Liver (tissue), 9 donors: Measurements from ENCODE around the gene CFAP53. TPM values are rescaled to one million over a fixed set of nuclear protein-coding genes. Genes with fewer than 3 reads are reported as not detected.
"Not testable (repeated sequence)": the region's sequence is repeated elsewhere in the genome, so short reads cannot be mapped to it uniquely, and the experiment has no call there.

Experiments
- DNase-seq: peaks from one replicate; pipeline ENCODE4 v3.0.0-alpha.2; 2017; ENCODE audit warnings: low spot score
- H3K27ac ChIP-seq, 2 donors: one replicate each; pipeline ENCODE4 v1.7.0; 2013; ENCODE audit warnings: inconsistent platforms in 2 of 2, low read length in 2 of 2, control low read depth in 1 of 2, low read depth in 1 of 2, mild to moderate bottlenecking in 1 of 2
- H3K27me3 ChIP-seq, 4 donors: one replicate each; pipeline versions ENCODE4 v1.6.1 to v1.7.0; 2013; ENCODE audit warnings: low read length in 3 of 4, inconsistent platforms in 1 of 4, mild to moderate bottlenecking in 1 of 4, moderate library complexity in 1 of 4; ENCODE audit not compliant: control insufficient read depth in 4 of 4, insufficient read depth in 4 of 4
- H3K36me3 ChIP-seq, 4 donors: one replicate each; pipeline versions ENCODE4 v1.6.1 to v1.7.0; 2013; ENCODE audit warnings: low read length in 3 of 4, mild to moderate bottlenecking in 3 of 4, low read depth in 1 of 4, moderate library complexity in 1 of 4; ENCODE audit not compliant: control insufficient read depth in 4 of 4, insufficient read depth in 3 of 4
- H3K4me1 ChIP-seq, 4 donors: one replicate each; pipeline versions ENCODE4 v1.6.1 to v1.7.0; 2013; ENCODE audit warnings: low read length in 3 of 4, mild to moderate bottlenecking in 3 of 4, moderate library complexity in 1 of 4; ENCODE audit not compliant: control insufficient read depth in 4 of 4, insufficient read depth in 4 of 4
- H3K4me3 ChIP-seq, 3 donors: one replicate each; pipeline versions ENCODE4 v1.6.1 to v1.7.0; 2013; ENCODE audit warnings: low read length in 3 of 3, control low read depth in 1 of 3, low read depth in 1 of 3, mild to moderate bottlenecking in 1 of 3
- H3K9ac ChIP-seq, 2 donors: one replicate each; pipeline ENCODE4 v1.7.0; 2013; ENCODE audit warnings: low read length in 2 of 2, mild to moderate bottlenecking in 2 of 2, moderate library complexity in 2 of 2, control low read depth in 1 of 2, low read depth in 1 of 2
- H3K9me3 ChIP-seq, 4 donors: one replicate each; pipeline versions ENCODE4 v1.6.1 to v1.7.0; 2013; ENCODE audit warnings: low read length in 3 of 4; ENCODE audit not compliant: control insufficient read depth in 4 of 4
- CTCF ChIP-seq: fragments of 150-350 bp; IDR thresholded peaks from 2 replicates; pipeline ENCODE4 v1.5.1; 2017; ENCODE audit warnings: improper control_type of control experiment, low read depth, low read length; ENCODE audit not compliant: missing input control
- EGR1 ChIP-seq, 2 donors: IDR thresholded peaks; 2 replicates each; pipeline ENCODE4 v1.6.1; 2016 to 2018; ENCODE audit warnings: antibody characterized with exemption in 2 of 2, low read depth in 2 of 2
- FOXA1 ChIP-seq: IDR thresholded peaks from 2 replicates; pipeline ENCODE4 v1.6.1; 2016; ENCODE audit warnings: antibody characterized with exemption
- FOXA2 ChIP-seq: IDR thresholded peaks from 2 replicates; pipeline ENCODE4 v1.6.1; 2016; ENCODE audit warnings: antibody characterized with exemption
- GABPA ChIP-seq, 2 donors: IDR thresholded peaks in 1 of 2; conservative IDR thresholded peaks in 1 of 2; 2 replicates each; pipeline ENCODE4 v1.6.1; 2016; ENCODE audit warnings: antibody characterized with exemption in 2 of 2, mild to moderate bottlenecking in 1 of 2, moderate library complexity in 1 of 2
- HNF4A ChIP-seq, 2 donors: conservative IDR thresholded peaks; 2 replicates each; pipeline ENCODE4 v1.6.1; 2016; ENCODE audit warnings: antibody characterized with exemption in 2 of 2, mild to moderate bottlenecking in 2 of 2
- HNF4G ChIP-seq: IDR thresholded peaks from 2 replicates; pipeline ENCODE4 v1.6.1; 2016; ENCODE audit warnings: antibody characterized with exemption
- JUND ChIP-seq, 2 donors: IDR thresholded peaks; 2 replicates each; pipeline ENCODE4 v1.6.1; 2016; ENCODE audit warnings: antibody characterized with exemption in 2 of 2
- MAX ChIP-seq: IDR thresholded peaks from 2 replicates; pipeline ENCODE4 v1.6.1; 2016; ENCODE audit warnings: antibody characterized with exemption
- NR2F2 ChIP-seq: IDR thresholded peaks from 2 replicates; pipeline ENCODE4 v1.6.1; 2016; ENCODE audit warnings: antibody characterized with exemption
- RAD21 ChIP-seq, 2 donors: IDR thresholded peaks; 2 replicates each; pipeline ENCODE4 v1.6.1; 2016; ENCODE audit warnings: antibody characterized with exemption in 2 of 2, mild to moderate bottlenecking in 2 of 2
- RXRA ChIP-seq, 2 donors: IDR thresholded peaks; 2 replicates each; pipeline ENCODE4 v1.6.1; 2017 to 2018; ENCODE audit warnings: antibody characterized with exemption in 2 of 2, mild to moderate bottlenecking in 1 of 2
- SP1 ChIP-seq: IDR thresholded peaks from 2 replicates; pipeline ENCODE4 v1.6.1; 2018; ENCODE audit warnings: antibody characterized with exemption, mild to moderate bottlenecking
- TAF1 ChIP-seq: conservative IDR thresholded peaks from 2 replicates; pipeline ENCODE4 v1.6.1; 2016; ENCODE audit warnings: antibody characterized with exemption, mild to moderate bottlenecking
- YY1 ChIP-seq: IDR thresholded peaks from 2 replicates; pipeline ENCODE4 v1.6.1; 2016; ENCODE audit warnings: antibody characterized with exemption, mild to moderate bottlenecking
- ZBTB33 ChIP-seq: IDR thresholded peaks from 2 replicates; pipeline ENCODE4 v1.6.1; 2016; ENCODE audit warnings: antibody characterized with exemption
- WGBS: extraction: QIAGEN DNeasy Blood & Tissue Kit; methylation state at CpG from one replicate; pipeline ENCODE4 v1.1.7; 2013; 5-methylcytosine and 5-hydroxymethylcytosine counted together
- polyA plus RNA-seq, 2 donors: library from polyadenylated mRNA; stranded (reverse) in 1 of 2; unstranded in 1 of 2; fragments of 200-250 nt in 1 of 2; fragments of >200 nt in 1 of 2; fragmentation: Nextera tagmentation in 1 of 2; extraction: Ambion mirVana in 1 of 2; gene quantifications; one replicate each; pipeline versions ENCODE4 v1.2.1 to v1.2.3, GENCODE V29; 2013 to 2015
- total RNA-seq, 2 donors: library from RNA; depleted of rRNA; stranded (reverse); fragments of >200 nt; gene quantifications; one replicate each; pipeline ENCODE4 v1.2.3, GENCODE V29; 2014
- TF ChIP-seq, protein P1 (sequence below): IDR thresholded peaks from 2 replicates; pipeline ENCODE4 v1.6.1; 2016; ENCODE audit warnings: antibody characterized with exemption
- TF ChIP-seq, protein P2 (sequence below): IDR thresholded peaks from 2 replicates; pipeline ENCODE4 v1.6.1; 2016; ENCODE audit warnings: antibody characterized with exemption, mild to moderate bottlenecking
- donor health status: healthy.
- donor health status: healthy.
- donor health status: healthy.
- donor health status: healthy.
- donor health status: healthy.

The CFAP53 gene
- total and polyA plus RNA-seq, 4 donors = 0.05 to 0.14 (median 0.09) TPM

DNA sequence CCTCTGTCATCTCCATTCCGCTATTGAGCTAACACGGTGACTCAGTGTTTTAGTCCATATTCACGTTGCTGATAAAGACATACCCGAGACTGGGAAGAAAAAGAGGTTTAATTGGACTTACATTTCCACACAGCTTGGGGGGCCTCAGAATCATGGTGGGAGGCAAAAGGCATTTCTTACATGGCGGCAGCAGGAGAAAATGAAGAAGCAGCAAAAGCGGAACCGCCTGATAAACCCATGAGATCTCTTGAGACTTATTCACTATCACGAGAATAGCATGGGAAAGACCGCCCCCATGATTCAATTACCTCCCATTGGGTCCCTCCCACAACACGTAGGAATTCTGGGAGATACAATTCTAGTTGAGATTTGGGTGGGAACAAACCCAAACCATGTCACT, 43.8 kb upstream of the CFAP53 start:
- H3K27me3 ChIP-seq = no peaks in the 10 kb centered on the region
- H3K9me3 ChIP-seq = no peaks in the 10 kb centered on the region
- H3K9ac ChIP-seq = no peak overlapping the region
- no peaks in the 10 kb centered on the region for H3K36me3 ChIP-seq
- no peak for DNase-seq
- no peak overlapping the region for H3K27ac ChIP-seq
- peaks cover 2 to 28% (median 9%) of the 10 kb centered on the region in 4 donors for H3K4me1 ChIP-seq
- 94% methylated on average over 10 of the region's 10 CpGs for WGBS
- H3K4me3 ChIP-seq = no peak overlapping the region
- TF ChIP-seq RAD21 (IDR thresholded peaks at IDR 0.05) (no peak), HNF4A (conservative IDR thresholded peaks at IDR 0.05) (no peak), SP1 (no peak), MAX (no peak), RXRA (IDR thresholded peaks at IDR 0.05) (no peak), TAF1 (no peak), CTCF (no peak), FOXA2 (no peak), JUND (IDR thresholded peaks at IDR 0.05) (no peak), HNF4G (no peak), EGR1 (IDR thresholded peaks at IDR 0.05; ENCODE audit: low read depth in 2 of 2) (no peak), ZBTB33 (no peak), NR2F2 (no peak), GABPA (IDR thresholded peaks at IDR 0.05 in 1 of 2, conservative IDR thresholded peaks at IDR 0.05 in 1 of 2) (no peak), FOXA1 (no peak), YY1 (no peak)
- TF ChIP-seq, protein P1, sequence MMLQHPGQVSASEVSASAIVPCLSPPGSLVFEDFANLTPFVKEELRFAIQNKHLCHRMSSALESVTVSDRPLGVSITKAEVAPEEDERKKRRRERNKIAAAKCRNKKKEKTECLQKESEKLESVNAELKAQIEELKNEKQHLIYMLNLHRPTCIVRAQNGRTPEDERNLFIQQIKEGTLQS = no peak
- TF ChIP-seq, protein P2, sequence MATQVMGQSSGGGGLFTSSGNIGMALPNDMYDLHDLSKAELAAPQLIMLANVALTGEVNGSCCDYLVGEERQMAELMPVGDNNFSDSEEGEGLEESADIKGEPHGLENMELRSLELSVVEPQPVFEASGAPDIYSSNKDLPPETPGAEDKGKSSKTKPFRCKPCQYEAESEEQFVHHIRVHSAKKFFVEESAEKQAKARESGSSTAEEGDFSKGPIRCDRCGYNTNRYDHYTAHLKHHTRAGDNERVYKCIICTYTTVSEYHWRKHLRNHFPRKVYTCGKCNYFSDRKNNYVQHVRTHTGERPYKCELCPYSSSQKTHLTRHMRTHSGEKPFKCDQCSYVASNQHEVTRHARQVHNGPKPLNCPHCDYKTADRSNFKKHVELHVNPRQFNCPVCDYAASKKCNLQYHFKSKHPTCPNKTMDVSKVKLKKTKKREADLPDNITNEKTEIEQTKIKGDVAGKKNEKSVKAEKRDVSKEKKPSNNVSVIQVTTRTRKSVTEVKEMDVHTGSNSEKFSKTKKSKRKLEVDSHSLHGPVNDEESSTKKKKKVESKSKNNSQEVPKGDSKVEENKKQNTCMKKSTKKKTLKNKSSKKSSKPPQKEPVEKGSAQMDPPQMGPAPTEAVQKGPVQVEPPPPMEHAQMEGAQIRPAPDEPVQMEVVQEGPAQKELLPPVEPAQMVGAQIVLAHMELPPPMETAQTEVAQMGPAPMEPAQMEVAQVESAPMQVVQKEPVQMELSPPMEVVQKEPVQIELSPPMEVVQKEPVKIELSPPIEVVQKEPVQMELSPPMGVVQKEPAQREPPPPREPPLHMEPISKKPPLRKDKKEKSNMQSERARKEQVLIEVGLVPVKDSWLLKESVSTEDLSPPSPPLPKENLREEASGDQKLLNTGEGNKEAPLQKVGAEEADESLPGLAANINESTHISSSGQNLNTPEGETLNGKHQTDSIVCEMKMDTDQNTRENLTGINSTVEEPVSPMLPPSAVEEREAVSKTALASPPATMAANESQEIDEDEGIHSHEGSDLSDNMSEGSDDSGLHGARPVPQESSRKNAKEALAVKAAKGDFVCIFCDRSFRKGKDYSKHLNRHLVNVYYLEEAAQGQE = no peak

- Histone ChIP-seq H3K4me1 (peaks cover 2 to 25% (median 6%) of the 10 kb centered on the region in 4 donors), H3K27ac (peak overlapping the region in 1 of 2 donors; percentile 65)
- not testable (repeated sequence) for H3K9ac ChIP-seq, H3K4me3 ChIP-seq, H3K27me3 ChIP-seq, H3K9me3 ChIP-seq, H3K36me3 ChIP-seq, DNase-seq
- 63% methylated on average over 5 of the region's 5 CpGs for WGBS
These were observed 42.6 kb upstream of the CFAP53 start for GRCh38 chr18:50308851-50309250.
